Vagina (tissue), 2 donors: ENCODE data around the gene PTN.

Experiments used
- POLR2A ChIP-seq, 2 donors: fragments of 450-650 bp; IDR thresholded peaks; one replicate each; pipeline ENCODE4 v1.6.1; 2017; ENCODE audit warnings: antibody characterized with exemption in 2 of 2, mild to moderate bottlenecking in 2 of 2, moderate library complexity in 2 of 2
- TF ChIP-seq, protein P1 (sequence below), 3 experiments: fragments of 450-650 bp in 2 of 3; fragments of 200-600 bp in 1 of 3; sonication (generic) in 1 of 3; IDR thresholded peaks; one replicate each; pipeline ENCODE4 v1.5.1; 2017 to 2019; ENCODE audit warnings: antibody characterized with exemption in 3 of 3, mild to moderate bottlenecking in 2 of 3, moderate library complexity in 2 of 3

DNA sequence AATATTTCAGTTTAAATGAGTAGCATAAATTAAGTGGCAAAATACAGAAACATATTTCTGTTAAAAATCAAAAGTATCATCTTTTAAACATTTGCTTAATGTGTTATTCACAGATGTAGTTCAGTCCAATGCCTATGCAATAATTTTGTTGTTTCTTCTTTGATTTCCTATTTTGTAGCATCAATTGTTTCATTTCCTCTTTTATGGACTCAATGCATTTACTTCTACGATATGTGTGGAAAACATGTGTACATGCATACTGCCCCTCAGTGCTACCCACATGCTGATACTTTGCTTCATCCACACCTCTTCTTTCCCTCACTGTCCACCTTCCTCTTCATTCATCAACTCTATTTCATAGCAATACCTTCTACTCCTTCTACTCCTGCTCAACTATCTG is 108.1 kb downstream of the PTN start:
- no peak for TF ChIP-seq POLR2A (IDR thresholded peaks at IDR 0.05)
- TF ChIP-seq, protein P1, sequence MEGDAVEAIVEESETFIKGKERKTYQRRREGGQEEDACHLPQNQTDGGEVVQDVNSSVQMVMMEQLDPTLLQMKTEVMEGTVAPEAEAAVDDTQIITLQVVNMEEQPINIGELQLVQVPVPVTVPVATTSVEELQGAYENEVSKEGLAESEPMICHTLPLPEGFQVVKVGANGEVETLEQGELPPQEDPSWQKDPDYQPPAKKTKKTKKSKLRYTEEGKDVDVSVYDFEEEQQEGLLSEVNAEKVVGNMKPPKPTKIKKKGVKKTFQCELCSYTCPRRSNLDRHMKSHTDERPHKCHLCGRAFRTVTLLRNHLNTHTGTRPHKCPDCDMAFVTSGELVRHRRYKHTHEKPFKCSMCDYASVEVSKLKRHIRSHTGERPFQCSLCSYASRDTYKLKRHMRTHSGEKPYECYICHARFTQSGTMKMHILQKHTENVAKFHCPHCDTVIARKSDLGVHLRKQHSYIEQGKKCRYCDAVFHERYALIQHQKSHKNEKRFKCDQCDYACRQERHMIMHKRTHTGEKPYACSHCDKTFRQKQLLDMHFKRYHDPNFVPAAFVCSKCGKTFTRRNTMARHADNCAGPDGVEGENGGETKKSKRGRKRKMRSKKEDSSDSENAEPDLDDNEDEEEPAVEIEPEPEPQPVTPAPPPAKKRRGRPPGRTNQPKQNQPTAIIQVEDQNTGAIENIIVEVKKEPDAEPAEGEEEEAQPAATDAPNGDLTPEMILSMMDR (IDR thresholded peaks at IDR 0.05), result no peak
